Right kidney (tissue), 1 donor: ENCODE measurements around the gene KLRC1.
"Not testable (repeated sequence)": the region's sequence is repeated elsewhere in the genome, so short reads cannot be mapped to it uniquely, and the experiment has no call there.

Source experiments
- DNase-seq: peaks from one replicate; pipeline ENCODE4 v3.0.0-alpha.2; 2016

Gene KLRC1

DNA sequence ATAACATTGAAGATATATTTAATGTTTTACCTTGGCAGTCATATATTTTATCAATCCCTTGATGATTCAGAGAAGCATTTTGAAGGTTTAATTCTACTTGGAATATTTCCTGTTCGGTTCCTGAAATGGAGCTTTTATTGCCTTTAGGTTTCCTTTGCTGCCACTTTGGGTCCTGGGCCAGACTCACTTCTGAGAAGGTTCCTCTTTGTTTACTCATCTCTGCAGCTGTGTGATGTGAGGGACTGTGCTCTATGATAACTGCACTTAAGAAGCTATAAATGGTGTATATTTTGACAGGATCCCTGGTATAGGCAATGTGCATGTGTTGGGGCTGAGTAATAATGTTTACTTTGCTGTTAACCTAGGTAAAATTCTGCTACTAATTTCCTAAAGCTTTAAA is 32.8 kb downstream of the KLRC1 start, which contains the start of gene KLRC3:
Gene KLRC3, minus strand, starts transcription at position 262 of the 400 bp plus-strand sequence. Its CDS starts 45 bp downstream, at position 217.
- DNase-seq, result not testable (repeated sequence)

DNA sequence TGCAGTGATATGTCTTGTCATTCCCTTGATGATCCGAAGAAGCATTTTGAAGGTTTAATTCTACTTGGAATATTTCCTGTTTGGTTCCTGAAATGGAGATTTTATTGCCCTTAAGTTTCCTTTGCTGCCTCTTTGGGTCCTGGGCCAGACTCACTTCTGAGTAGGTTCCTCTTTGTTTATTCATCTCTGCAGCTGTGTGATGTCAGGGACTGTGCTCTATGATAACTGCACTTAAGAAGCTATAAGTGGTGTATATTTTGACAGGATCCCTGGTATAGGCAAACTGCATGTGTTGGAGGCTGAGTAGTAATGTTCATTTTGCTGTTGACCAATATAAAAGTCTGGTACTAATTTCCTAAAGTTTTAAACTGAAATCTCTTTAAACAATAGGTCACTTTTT is 43.8 kb downstream of the KLRC1 start, which contains the start of gene KLRC4:
Gene KLRC4, minus strand, starts transcription at position 366 of the 400 bp plus-strand sequence. Its CDS starts 182 bp downstream, at position 184.
- DNase-seq, result no peak

DNA sequence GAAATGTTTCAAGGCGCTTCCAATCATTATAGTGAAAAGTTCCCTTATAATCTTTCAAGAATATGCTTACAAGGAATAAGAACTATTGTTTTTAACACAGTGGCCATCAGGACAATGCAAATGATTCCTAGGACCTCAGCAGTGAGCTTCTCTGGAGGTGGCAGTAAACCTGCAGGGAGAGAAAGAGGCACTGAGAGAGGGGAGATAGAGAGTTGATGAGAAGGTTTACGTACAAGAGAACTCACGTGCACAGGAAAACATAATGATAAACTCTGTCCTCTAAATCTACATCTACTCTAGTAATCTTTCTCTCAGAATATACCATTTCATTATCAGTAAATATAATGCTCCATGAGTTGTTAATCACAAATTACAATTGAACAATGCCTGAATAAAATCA is 44.3 kb downstream of the KLRC1 start:
- no peak for DNase-seq

DNA sequence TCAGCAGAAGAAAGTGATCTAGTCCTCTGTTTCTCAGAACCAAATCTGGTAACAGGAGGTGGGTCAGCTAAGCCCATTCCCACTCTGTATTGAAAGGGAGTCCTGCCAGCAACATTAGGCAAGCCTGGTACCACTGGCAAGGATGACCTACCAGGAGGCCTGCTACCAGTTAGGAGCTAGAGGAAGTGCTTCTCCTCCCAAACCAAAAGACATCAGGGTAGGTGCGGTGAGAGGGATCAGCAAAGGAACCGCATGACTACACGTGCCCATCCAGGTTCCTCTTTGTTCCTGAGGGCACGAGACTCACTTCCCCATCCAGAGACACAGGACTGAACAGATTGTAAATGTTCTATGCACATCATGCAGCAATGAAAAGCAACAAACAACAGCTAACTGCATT is 46.5 kb downstream of the KLRC1 start:
- no peak for DNase-seq

DNA sequence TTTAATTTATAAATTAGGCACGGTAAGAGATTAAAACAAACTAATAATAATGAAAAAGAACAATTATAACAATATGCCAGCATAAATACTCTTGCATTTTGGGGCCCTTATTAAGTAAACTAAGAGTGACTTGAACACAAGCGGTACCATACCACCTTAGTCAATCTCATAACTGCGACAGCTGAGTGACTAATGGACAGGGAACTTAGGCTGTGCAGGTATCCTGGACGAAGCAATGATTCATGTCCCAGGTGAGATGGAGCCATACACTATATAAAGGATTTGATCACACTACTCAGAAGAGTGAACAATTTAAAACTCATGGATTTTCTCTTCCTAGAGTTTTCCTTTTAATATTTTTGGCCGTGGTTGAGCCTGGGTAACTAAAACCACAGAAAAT is 47.9 kb downstream of the KLRC1 start:
- DNase-seq, result no peak

DNA sequence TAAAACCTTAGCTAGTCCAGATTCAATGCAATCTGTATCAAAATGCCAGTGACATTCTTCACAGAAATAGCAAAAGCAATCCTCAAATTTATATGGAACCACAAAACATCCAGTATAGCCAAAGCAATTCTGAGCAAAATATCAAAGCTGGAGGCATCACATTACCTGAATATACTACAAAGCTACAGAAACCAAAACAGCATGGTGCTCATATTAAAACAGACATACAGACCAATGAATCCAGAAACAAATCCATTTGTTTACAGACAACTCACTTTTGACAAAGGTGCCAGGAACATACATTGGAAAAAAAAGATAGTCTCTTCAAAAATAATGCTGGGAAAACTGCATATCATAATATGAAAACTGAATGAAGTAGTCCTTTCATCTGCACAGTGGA is 48.4 kb downstream of the KLRC1 start:
- no peak for DNase-seq

DNA sequence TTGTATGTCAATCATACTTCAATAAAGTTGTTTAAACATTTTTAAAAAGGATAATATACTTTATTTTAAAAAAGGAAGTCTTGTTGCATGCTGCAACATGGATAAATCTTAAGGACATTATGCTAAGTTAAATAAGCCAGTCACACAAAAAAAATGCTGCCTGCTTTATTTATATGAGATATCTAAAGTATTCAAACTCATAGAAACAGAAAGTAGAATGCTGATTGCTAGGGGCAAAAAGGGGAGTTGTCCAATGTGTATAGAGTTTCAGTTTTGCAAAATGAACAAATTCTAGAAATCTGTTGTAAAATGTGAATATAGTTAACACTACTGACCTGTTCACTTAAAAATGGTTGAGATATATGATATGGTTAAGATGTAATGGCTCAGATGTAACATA is 52.3 kb downstream of the KLRC1 start:
- no peak for DNase-seq

DNA sequence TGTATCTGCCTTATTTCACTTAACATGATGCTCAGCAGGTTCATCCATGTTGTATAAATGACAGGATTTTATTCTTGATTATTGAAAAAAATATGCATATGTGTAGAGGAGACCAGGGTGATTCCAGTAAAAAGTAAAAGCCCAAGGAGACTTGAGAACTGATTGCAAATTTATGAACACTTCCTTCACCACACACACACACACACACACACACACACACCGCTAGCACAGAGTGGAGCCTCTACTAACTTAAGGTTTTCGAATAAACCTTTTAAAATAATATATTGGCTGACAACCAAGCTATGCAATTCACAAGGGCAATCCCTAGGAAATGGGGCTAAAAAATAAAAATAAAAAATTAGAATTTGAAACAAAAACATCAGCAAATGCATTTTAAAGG is 55.0 kb downstream of the KLRC1 start:
- DNase-seq, result no peak

DNA sequence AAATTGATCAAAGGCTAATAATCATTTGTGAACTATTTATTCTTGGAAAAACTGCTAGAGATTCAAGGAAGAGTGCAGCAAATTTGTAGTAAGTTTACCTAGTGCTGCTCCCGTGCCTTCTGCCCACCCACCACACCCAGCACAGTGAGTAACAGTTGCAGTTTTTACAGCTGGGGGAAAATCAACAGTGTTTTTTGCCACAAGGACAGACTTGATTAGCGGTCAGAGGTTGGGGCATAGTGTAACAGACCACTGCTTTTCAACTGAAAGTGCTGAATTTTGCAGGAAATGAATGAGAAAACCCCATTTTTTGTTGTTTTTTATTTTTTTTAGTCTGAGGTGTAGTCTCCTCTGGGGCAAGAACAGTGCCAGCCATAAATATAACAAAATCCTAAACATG is 55.9 kb downstream of the KLRC1 start:
- no peak for DNase-seq

DNA sequence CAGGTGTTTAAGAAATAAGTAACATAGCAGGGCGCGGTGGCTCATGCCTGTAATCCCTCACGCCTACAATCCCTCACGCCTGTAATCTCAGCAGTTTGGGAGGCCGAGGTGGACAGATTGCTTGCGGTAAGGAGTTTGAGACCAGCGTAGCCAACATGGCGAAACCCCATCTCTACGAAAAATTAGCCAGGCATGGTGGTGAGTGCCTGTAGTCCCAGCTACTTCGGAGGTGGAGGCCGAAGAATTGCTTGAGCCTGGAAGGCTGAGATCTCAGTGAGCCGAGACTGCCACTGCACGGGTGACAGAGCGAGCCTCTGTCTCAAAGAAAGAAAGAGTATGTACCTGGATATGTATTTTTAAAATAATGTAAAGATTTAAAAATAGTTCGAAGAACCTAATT is 57.0 kb downstream of the KLRC1 start:
- not testable (repeated sequence) for DNase-seq
